ENCODE data around the gene RAB7B.

The RAB7B gene

DNA sequence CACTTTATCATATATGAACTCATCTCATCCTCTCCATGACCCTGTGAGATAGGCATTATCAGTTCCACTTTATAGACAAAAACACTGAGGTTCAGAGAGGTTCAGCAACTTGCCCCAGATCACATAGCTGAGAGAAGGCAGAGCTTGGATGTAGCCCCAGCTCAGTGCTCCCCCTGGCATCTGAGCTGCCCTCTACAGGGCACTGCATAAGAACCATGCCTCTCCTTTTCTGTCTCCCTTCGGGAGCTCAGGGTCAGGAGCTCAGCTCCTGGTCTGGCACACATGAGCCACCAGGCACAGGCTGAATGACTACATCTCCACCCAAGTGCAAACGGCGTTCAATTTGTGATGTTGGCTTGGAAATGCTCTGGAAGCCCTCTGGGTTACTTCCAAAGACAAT, 16.9 kb downstream of the RAB7B start:
- Histone ChIP-seq H2AFZ (ENCODE audit: low read depth, low read length, severe bottlenecking) (no peak overlapping the region), H3K9me3 (ENCODE audit: insufficient read depth, low read length) (no peaks in the 10 kb centered on the region), H3K9me2 (replicated peaks; ENCODE audit: insufficient read depth, low read length) (no peaks in the 10 kb centered on the region), H3K27me3 (ENCODE audit: low read length) (no peaks in the 10 kb centered on the region), H3K9ac (ENCODE audit: low read length) (no peak overlapping the region), H3K79me2 (ENCODE audit: insufficient read depth, low read length) (no peaks in the 10 kb centered on the region), H3K4me2 (ENCODE audit: low read depth, low read length, poor library complexity, severe bottlenecking) (no peak overlapping the region), H4K20me1 (ENCODE audit: low read depth, low read length) (no peaks in the 10 kb centered on the region), H3K27ac (ENCODE audit: low read depth, low read length) (no peak overlapping the region), H3K36me3 (ENCODE audit: low read length) (no peaks in the 10 kb centered on the region), H3K4me3 (ENCODE audit: insufficient read depth, low read length, poor library complexity, severe bottlenecking) (no peak overlapping the region), H3F3A (ENCODE audit: insufficient read depth) (no peaks in the 10 kb centered on the region)
- TF ChIP-seq EZH2phosphoT487 (conservative IDR thresholded peaks at IDR 0.05; ENCODE audit: low read length) (no peak), CTCF (IDR thresholded peaks at IDR 0.05; ENCODE audit: insufficient read depth, low read length, poor library complexity, severe bottlenecking) (no peak)

DNA sequence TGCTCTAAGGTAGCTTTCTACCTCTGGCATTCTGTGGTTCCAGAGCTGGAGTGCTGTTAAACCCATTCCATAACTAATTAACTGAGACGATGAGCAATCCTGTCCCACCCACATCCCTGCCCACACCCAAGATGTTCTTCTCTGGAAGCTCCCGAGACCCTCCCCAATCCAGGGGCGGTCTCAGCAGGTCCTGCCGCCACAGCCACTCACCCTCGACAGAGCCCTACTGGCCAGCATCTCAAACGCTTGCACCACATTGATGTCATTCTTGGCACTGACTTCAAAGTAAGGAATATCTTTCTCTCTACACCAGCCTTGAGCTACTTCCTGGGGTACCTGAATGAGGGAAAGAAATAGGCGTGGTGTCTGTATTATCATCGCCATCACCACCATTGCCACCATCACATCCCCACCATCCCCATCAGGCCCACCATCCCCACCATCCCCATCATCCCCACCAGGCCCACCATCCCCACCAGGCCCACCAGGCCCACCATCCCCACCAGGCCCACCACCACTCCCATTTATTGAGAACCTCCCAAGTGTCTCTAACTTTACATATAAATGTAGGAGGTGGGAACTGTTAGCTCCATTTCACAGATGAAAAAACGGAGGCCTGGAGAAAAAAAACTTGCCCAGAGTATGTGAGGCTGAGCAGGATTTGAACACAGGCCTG, 17.7 kb downstream of the RAB7B start:
- H3K4me3 ChIP-seq (ENCODE audit: insufficient read depth, low read length, poor library complexity, severe bottlenecking), result no peak overlapping the region
- no peaks in the 10 kb centered on the region for H3K79me2 ChIP-seq (ENCODE audit: insufficient read depth, low read length)
- H3K9ac ChIP-seq (ENCODE audit: low read length), result no peak overlapping the region
- no peaks in the 10 kb centered on the region for H4K20me1 ChIP-seq (ENCODE audit: low read depth, low read length)
- H2AFZ ChIP-seq (ENCODE audit: low read depth, low read length, severe bottlenecking), result no peak overlapping the region
- H3F3A ChIP-seq (ENCODE audit: insufficient read depth), result no peaks in the 10 kb centered on the region
- no peaks in the 10 kb centered on the region for H3K36me3 ChIP-seq (ENCODE audit: low read length)
- TF ChIP-seq EZH2phosphoT487 (conservative IDR thresholded peaks at IDR 0.05; ENCODE audit: low read length) (no peak), CTCF (IDR thresholded peaks at IDR 0.05; ENCODE audit: insufficient read depth, low read length, poor library complexity, severe bottlenecking) (no peak)
- no peaks in the 10 kb centered on the region for H3K9me2 ChIP-seq (replicated peaks; ENCODE audit: insufficient read depth, low read length)
- H3K4me2 ChIP-seq (ENCODE audit: low read depth, low read length, poor library complexity, severe bottlenecking), result no peak overlapping the region
- H3K9me3 ChIP-seq (ENCODE audit: insufficient read depth, low read length), result no peaks in the 10 kb centered on the region
- no peaks in the 10 kb centered on the region for H3K27me3 ChIP-seq (ENCODE audit: low read length)
- no peak overlapping the region for H3K27ac ChIP-seq (ENCODE audit: low read depth, low read length)

DNA sequence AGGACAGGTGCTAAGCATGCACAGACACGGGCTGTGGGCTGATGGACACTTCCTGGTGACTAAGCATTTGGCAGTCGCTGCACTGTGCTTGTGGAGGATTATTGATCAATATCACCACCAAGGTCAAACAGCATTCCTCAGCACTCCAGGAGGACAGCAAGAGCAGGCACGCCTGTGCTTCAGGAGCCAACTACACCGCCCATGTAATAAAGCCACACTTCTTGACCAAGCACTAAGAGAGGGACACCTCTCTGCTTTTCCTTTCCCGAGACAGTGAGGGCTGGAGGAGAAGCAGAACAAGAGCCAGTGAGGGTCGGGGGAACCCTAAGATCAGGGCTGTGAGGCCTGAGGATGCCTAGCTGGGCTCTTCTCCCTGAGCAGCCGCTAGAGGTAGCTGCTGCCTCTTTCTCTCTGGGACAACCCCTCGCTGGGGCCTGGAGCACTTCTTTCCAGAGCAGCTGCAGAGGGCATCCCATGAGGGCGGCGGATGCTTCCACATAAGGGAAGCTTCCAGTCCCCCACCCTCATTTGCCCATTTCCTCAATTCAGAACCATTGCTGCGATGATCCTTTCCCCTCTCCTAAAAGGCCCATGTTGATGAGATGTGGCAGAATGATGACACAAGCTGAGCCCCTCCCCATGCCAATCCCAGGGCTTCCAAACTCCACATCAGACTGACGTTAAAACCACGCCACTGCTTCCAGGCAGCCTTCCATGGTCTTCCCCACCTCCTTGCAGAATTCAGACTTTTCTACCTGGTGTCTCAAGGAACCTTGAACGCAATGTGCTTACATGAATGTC, 19.1 kb downstream of the RAB7B start:
- Histone ChIP-seq H3K27me3 (ENCODE audit: low read length) (no peaks in the 10 kb centered on the region), H3K36me3 (ENCODE audit: low read length) (no peaks in the 10 kb centered on the region), H2AFZ (ENCODE audit: low read depth, low read length, severe bottlenecking) (no peak overlapping the region), H3K4me2 (ENCODE audit: low read depth, low read length, poor library complexity, severe bottlenecking) (no peak overlapping the region), H3K79me2 (ENCODE audit: insufficient read depth, low read length) (no peaks in the 10 kb centered on the region), H3K27ac (ENCODE audit: low read depth, low read length) (no peak overlapping the region), H3K9me2 (replicated peaks; ENCODE audit: insufficient read depth, low read length) (no peaks in the 10 kb centered on the region), H3F3A (ENCODE audit: insufficient read depth) (no peaks in the 10 kb centered on the region), H3K9ac (ENCODE audit: low read length) (no peak overlapping the region), H3K9me3 (ENCODE audit: insufficient read depth, low read length) (no peaks in the 10 kb centered on the region), H3K4me3 (ENCODE audit: insufficient read depth, low read length, poor library complexity, severe bottlenecking) (no peak overlapping the region), H4K20me1 (ENCODE audit: low read depth, low read length) (no peaks in the 10 kb centered on the region)
- TF ChIP-seq CTCF (IDR thresholded peaks at IDR 0.05; ENCODE audit: insufficient read depth, low read length, poor library complexity, severe bottlenecking) (peak; percentile 52), EZH2phosphoT487 (conservative IDR thresholded peaks at IDR 0.05; ENCODE audit: low read length) (no peak)
